Stomach (tissue), 9 donors: Measurements from ENCODE around the gene HLA-DOB. TPM values are rescaled to one million over a fixed set of nuclear protein-coding genes. Genes with fewer than 3 reads are reported as not detected.

Source experiments
- DNase-seq, 2 donors: peaks; one replicate each; pipeline versions ENCODE4 v3.0.0 to v3.0.0-alpha.2; 2013 to 2019
- H3K27ac ChIP-seq, 5 donors: fragments of 200-600 bp in 4 of 5; sonication (generic) in 4 of 5; one replicate each; pipeline ENCODE4 v1.5.1; 2013 to 2019; ENCODE audit warnings: mild to moderate bottlenecking in 1 of 5, moderate library complexity in 1 of 5
- H3K27me3 ChIP-seq, 3 donors: fragments of 200-600 bp; sonication (generic); one replicate each; pipeline ENCODE4 v1.5.1; 2017 to 2019; ENCODE audit warnings: mixed run types in 1 of 3
- H3K36me3 ChIP-seq, 4 donors: fragments of 200-600 bp; sonication (generic); 1 replicate in 3 of 4; 2 replicates in 1 of 4; pipeline ENCODE4 v1.5.1; 2016 to 2019
- H3K4me1 ChIP-seq, 4 donors: fragments of 200-600 bp; sonication (generic); one replicate each; pipeline ENCODE4 v1.5.1; 2016 to 2019
- H3K4me3 ChIP-seq, 4 donors: fragments of 200-600 bp; sonication (generic) in 3 of 4; one replicate each; pipeline ENCODE4 v1.5.1; 2016 to 2019; ENCODE audit warnings: mild to moderate bottlenecking in 1 of 4
- H3K9me3 ChIP-seq, 4 donors: fragments of 200-600 bp; sonication (generic); one replicate each; pipeline ENCODE4 v1.5.1; 2016 to 2019
- CTCF ChIP-seq, 7 experiments: fragments of 450-650 bp in 4 of 7; fragments of 200-600 bp in 3 of 7; sonication (generic) in 3 of 7; IDR thresholded peaks; one replicate each; pipeline ENCODE4 v1.5.1; 2016 to 2019; ENCODE audit warnings: antibody characterized with exemption in 7 of 7, control low read depth in 2 of 7, mild to moderate bottlenecking in 1 of 7
- EP300 ChIP-seq: sonication (generic); formaldehyde crosslinking; IDR thresholded peaks from one replicate; pipeline ENCODE4 v1.6.1; 2017; ENCODE audit warnings: antibody characterized with exemption
- POLR2A ChIP-seq, 4 donors: fragments of 450-650 bp; IDR thresholded peaks; one replicate each; pipeline ENCODE4 v1.6.1; 2016; ENCODE audit warnings: antibody characterized with exemption in 4 of 4, control low read depth in 2 of 4, mild to moderate bottlenecking in 1 of 4, moderate library complexity in 1 of 4
- POLR2AphosphoS5 ChIP-seq, 3 donors: sonication (generic); formaldehyde crosslinking; IDR thresholded peaks; one replicate each; pipeline ENCODE4 v1.6.1; 2016; ENCODE audit warnings: antibody characterized with exemption in 3 of 3
- WGBS, 5 donors: extraction: QIAGEN DNeasy Blood & Tissue Kit in 3 of 5; methylation state at CpG; one replicate each; pipeline versions ENCODE4 v1.1.5 to v1.1.7; 2013 to 2018; 5-methylcytosine and 5-hydroxymethylcytosine counted together
- intact Hi-C: fragments of 100-400 bp; cut with DNase I; formaldehyde crosslinking; loops from one replicate; pipeline ENCODE4 v1.15.1; 2023; ENCODE audit warnings: low total_unique reads
- polyA plus RNA-seq, 3 donors: library from polyadenylated mRNA; stranded (reverse); fragments of 200-250 nt; gene quantifications; one replicate each; pipeline ENCODE4 v1.2.3, GENCODE V29; 2013
- total RNA-seq, 5 donors: library from RNA; depleted of rRNA; stranded (reverse); fragments of >200 nt; gene quantifications; one replicate each; pipeline versions ENCODE4 v1.1.0 to v1.2.3, GENCODE V29; 2014 to 2016
- donor health status: healthy with polysubstance abuse.
- donor health status: Bipolar disorder and iron deficiency.
- donor health status: healthy.

HLA-DOB gene
- total and polyA plus RNA-seq, 8 donors = 0.81 to 62.9 (median 2.1) TPM; not detected in 2

- Histone ChIP-seq H3K9me3 (no peaks in the 10 kb centered on the region), H3K27me3 (peaks cover 0 to 35% (median 4%) of the 10 kb centered on the region in 3 donors), H3K36me3 (no peaks in the 10 kb centered on the region), H3K27ac (no peak overlapping the region), H3K4me1 (no peaks in the 10 kb centered on the region), H3K4me3 (no peak overlapping the region)
- DNase-seq = no peak
- WGBS, 5 donors = 6 to 28% (median 21%) methylated on average over 1 of the region's 1 CpG
- intact Hi-C loops = no loop called here
- TF ChIP-seq POLR2A (IDR thresholded peaks at IDR 0.05) (no peak), CTCF (IDR thresholded peaks at IDR 0.05) (no peak), EP300 (no peak), POLR2AphosphoS5 (IDR thresholded peaks at IDR 0.05) (no peak)
These were observed 44.1 kb downstream of the HLA-DOB start for GRCh38 chr6:32772656-32773055.

GRCh38 chr6:32764048-32764447 is 52.8 kb downstream of the HLA-DOB start:
- TF ChIP-seq POLR2AphosphoS5 (IDR thresholded peaks at IDR 0.05) (no peak), CTCF (IDR thresholded peaks at IDR 0.05) (no peak), POLR2A (IDR thresholded peaks at IDR 0.05) (no peak), EP300 (no peak)
- Histone ChIP-seq H3K36me3 (no peaks in the 10 kb centered on the region), H3K9me3 (no peaks in the 10 kb centered on the region), H3K4me3 (no peak overlapping the region), H3K27me3 (peaks cover 0 to 54% (median 11%) of the 10 kb centered on the region in 3 donors), H3K4me1 (no peaks in the 10 kb centered on the region), H3K27ac (no peak overlapping the region)
- 29 to 36% (median 30%) methylated on average over 1 of the region's 1 CpG for WGBS, 5 donors
- intact Hi-C loops = no loop called here
- DNase-seq = no peak

GRCh38 chr6:32763421-32763820 is 53.4 kb downstream of the HLA-DOB start, which contains the start of gene HLA-DQB2:
Gene HLA-DQB2, minus strand, starts transcription at chr6:32763532. Its CDS starts 62 bp downstream, at chr6:32763470.
- TF ChIP-seq POLR2AphosphoS5 (IDR thresholded peaks at IDR 0.05) (no peak), EP300 (no peak), CTCF (IDR thresholded peaks at IDR 0.05) (no peak), POLR2A (IDR thresholded peaks at IDR 0.05) (no peak)
- peak in 1 of 2 donors; percentile 36 for DNase-seq
- 47 to 59% (median 49%) methylated on average over 4 of the region's 4 CpGs for WGBS, 5 donors

More at GRCh38 chr6:32763421-32763820, 53.4 kb downstream of the HLA-DOB start, which contains the start of gene HLA-DQB2:
- H3K4me1 ChIP-seq = no peaks in the 10 kb centered on the region
- H3K27me3 ChIP-seq = peaks cover 0 to 48% (median 11%) of the 10 kb centered on the region in 3 donors
- intact Hi-C loops = no loop called here
- H3K9me3 ChIP-seq = no peaks in the 10 kb centered on the region
- no peaks in the 10 kb centered on the region for H3K36me3 ChIP-seq
- no peak within 1 kb of the TSS for H3K27ac ChIP-seq
- H3K4me3 ChIP-seq = no peak within 1 kb of the TSS

Other genes starting within 250 kb of the HLA-DOB start
- gene HLA-DRB1, start 227.2 kb downstream of the HLA-DOB start, total RNA-seq = 10 to 100 TPM in 4 of 5 donors, 1 to 10 TPM in 1; 4.1 to 47.1 (median 25.3) TPM
- 100 to 1,000 TPM in 1 of 3 donors, 10 to 100 TPM in 2; 23.0 to 111 (median 23.1) TPM for gene HLA-DRB1, start 227.2 kb downstream of the HLA-DOB start, polyA plus RNA-seq
- 1 to 10 TPM in 2 of 5 donors, not detected in 3; 1.1 to 6.4 TPM for gene HLA-DQA1, start 179.6 kb downstream of the HLA-DOB start, total RNA-seq
- 10 to 100 TPM in 2 of 3 donors, 1 to 10 TPM in 1; 5.0 to 16.2 (median 12.5) TPM for gene HLA-DQA1, start 179.6 kb downstream of the HLA-DOB start, polyA plus RNA-seq
- 10 to 100 TPM in 1 of 5 donors, 1 to 10 TPM in 2, not detected in 2; 2.0 to 16.8 (median 4.5) TPM for gene HLA-DQB1, start 150.3 kb downstream of the HLA-DOB start, total RNA-seq
- 10 to 100 TPM; 26.0 to 94.5 (median 31.8) TPM for gene HLA-DQB1, start 150.3 kb downstream of the HLA-DOB start, polyA plus RNA-seq
- gene HLA-DQA2, start 75.6 kb downstream of the HLA-DOB start, total RNA-seq = 1 to 10 TPM in 1 of 5 donors, not detected in 4; 3.3 TPM
- gene HLA-DQA2, start 75.6 kb downstream of the HLA-DOB start, polyA plus RNA-seq = under 1 TPM in 1 of 3 donors, not detected in 2; 0.23 TPM
- 1 to 10 TPM in 2 of 5 donors, not detected in 3; 1.1 to 4.9 TPM for gene HLA-DQB2, start 53.5 kb downstream of the HLA-DOB start, total RNA-seq
- gene HLA-DQB2, start 53.5 kb downstream of the HLA-DOB start, polyA plus RNA-seq = 1 to 10 TPM in 1 of 3 donors, not detected in 2; 1.6 TPM
- 100 to 1,000 TPM in 1 of 5 donors, 10 to 100 TPM in 3, 1 to 10 TPM in 1; 3.8 to 449 (median 12.2) TPM for gene TAP2, start 21.7 kb upstream of the HLA-DOB start, total RNA-seq
- gene TAP2, start 21.7 kb upstream of the HLA-DOB start, polyA plus RNA-seq = 10 to 100 TPM in 1 of 3 donors, 1 to 10 TPM in 2; 1.2 to 24.6 (median 4.4) TPM
- 10 to 100 TPM in 3 of 5 donors, 1 to 10 TPM in 2; 2.7 to 32.1 (median 16.7) TPM for gene PSMB8, start 27.0 kb upstream of the HLA-DOB start, total RNA-seq
- gene PSMB8, start 27.0 kb upstream of the HLA-DOB start, polyA plus RNA-seq = 100 to 1,000 TPM in 2 of 3 donors, 10 to 100 TPM in 1; 88.6 to 177 (median 124) TPM
- 10 to 100 TPM; 16.0 to 54.7 (median 29.6) TPM for gene TAP1, start 36.7 kb upstream of the HLA-DOB start, total RNA-seq
- gene TAP1, start 36.7 kb upstream of the HLA-DOB start, polyA plus RNA-seq = 100 to 1,000 TPM in 1 of 3 donors, 10 to 100 TPM in 2; 10.8 to 117 (median 15.5) TPM
- gene PSMB9, start 37.2 kb upstream of the HLA-DOB start, total RNA-seq = 10 to 100 TPM in 1 of 5 donors, 1 to 10 TPM in 4; 5.4 to 18.7 (median 6.8) TPM
- 100 to 1,000 TPM in 1 of 3 donors, 10 to 100 TPM in 2; 33.2 to 107 (median 91.6) TPM for gene PSMB9, start 37.2 kb upstream of the HLA-DOB start, polyA plus RNA-seq
- gene HLA-DMB, start 124.0 kb upstream of the HLA-DOB start, total RNA-seq = 10 to 100 TPM in 2 of 5 donors, 1 to 10 TPM in 2, not detected in 1; 7.6 to 27.1 (median 13.4) TPM
- gene HLA-DMB, start 124.0 kb upstream of the HLA-DOB start, polyA plus RNA-seq = 10 to 100 TPM in 2 of 3 donors, 1 to 10 TPM in 1; 8.1 to 25.3 (median 11.8) TPM
- gene HLA-DMA, start 136.1 kb upstream of the HLA-DOB start, total RNA-seq = 100 to 1,000 TPM in 1 of 5 donors, 10 to 100 TPM in 2, 1 to 10 TPM in 1, under 1 TPM in 1; 0.87 to 129 (median 34.4) TPM
- gene HLA-DMA, start 136.1 kb upstream of the HLA-DOB start, polyA plus RNA-seq = 10 to 100 TPM; 15.1 to 93.2 (median 30.0) TPM
- gene BRD2, start 151.6 kb upstream of the HLA-DOB start, total RNA-seq = 100 to 1,000 TPM; 111 to 538 (median 190) TPM
- 10 to 100 TPM; 70.7 to 78.7 (median 74.4) TPM for gene BRD2, start 151.6 kb upstream of the HLA-DOB start, polyA plus RNA-seq
- 1 to 10 TPM in 2 of 5 donors, under 1 TPM in 2, not detected in 1; 0.45 to 3.9 (median 1.9) TPM for gene HLA-DOA, start 192.6 kb upstream of the HLA-DOB start, total RNA-seq
- gene HLA-DOA, start 192.6 kb upstream of the HLA-DOB start, polyA plus RNA-seq = 1 to 10 TPM in 1 of 3 donors, under 1 TPM in 2; 0.62 to 2.1 (median 0.92) TPM